NCI-H1694 (cell line): Measurements from ENCODE around the gene LMX1B.
"Not testable (repeated sequence)": the region's sequence is repeated elsewhere in the genome, so short reads cannot be mapped to it uniquely, and the experiment has no call there.

Experiments
- DNase-seq: peaks from one replicate; lab custom pipeline; 2025; lab: John Stamatoyannopoulos, UW

The LMX1B gene

GRCh38 chr9:126695701-126696400, 82.1 kb downstream of the LMX1B start:
- DNase-seq: no peak

- no peak for DNase-seq
Measured at GRCh38 chr9:126696401-126697145, 82.8 kb downstream of the LMX1B start.

GRCh38 chr9:126697330-126697729, 83.6 kb downstream of the LMX1B start:
- no peak for DNase-seq

- no peak for DNase-seq
Measured at GRCh38 chr9:126698251-126698650, 84.5 kb downstream of the LMX1B start.

GRCh38 chr9:126698756-126699155, 85.0 kb downstream of the LMX1B start:
- no peak for DNase-seq

GRCh38 chr9:126699401-126699881, 85.7 kb downstream of the LMX1B start:
- no peak for DNase-seq

- no peak for DNase-seq
Measured at GRCh38 chr9:126700296-126700695, 86.6 kb downstream of the LMX1B start.

GRCh38 chr9:126700903-126701812, 87.4 kb downstream of the LMX1B start:
- DNase-seq: no peak

GRCh38 chr9:126701813-126702140, 88.0 kb downstream of the LMX1B start:
- DNase-seq: no peak

GRCh38 chr9:126702151-126703001, 88.6 kb downstream of the LMX1B start:
- peak; percentile 5 for DNase-seq

GRCh38 chr9:126703002-126703865, 89.5 kb downstream of the LMX1B start:
- no peak for DNase-seq

- no peak for DNase-seq
Measured at GRCh38 chr9:126703866-126704156, 90.1 kb downstream of the LMX1B start.

GRCh38 chr9:126704157-126704891, 90.6 kb downstream of the LMX1B start:
- no peak for DNase-seq

- peak; percentile 33 for DNase-seq
Measured at GRCh38 chr9:126704892-126705766, 91.4 kb downstream of the LMX1B start.

GRCh38 chr9:126705767-126706697, 92.3 kb downstream of the LMX1B start:
- peak; percentile 39 for DNase-seq

- DNase-seq: no peak
Measured at GRCh38 chr9:126706698-126707053, 92.9 kb downstream of the LMX1B start.

- no peak for DNase-seq
Measured at GRCh38 chr9:126707083-126707482, 93.4 kb downstream of the LMX1B start.

- DNase-seq: not testable (repeated sequence)
Measured at GRCh38 chr9:126707712-126708111, 94.0 kb downstream of the LMX1B start.
